Measurements from ENCODE around the gene RAB31.

- TF ChIP-seq CTCF (IDR thresholded peaks at IDR 0.05) (no peak), POLR2A (IDR thresholded peaks at IDR 0.05) (no peak)
These were observed 88.9 kb downstream of the RAB31 start for GRCh38 chr18:9796935-9797549.
